ENCODE data around the gene CBLB.

The CBLB gene

GRCh38 chr3:105767216-105767615 lies 101.6 kb downstream of the CBLB start:
- no peak overlapping the region for H3K4ac ChIP-seq (ENCODE audit: low read length)
- no peak overlapping the region for H2BK120ac ChIP-seq (ENCODE audit: low read depth, low read length)
- H3K79me1 ChIP-seq (ENCODE audit: low read depth, low read length): no peaks in the 10 kb centered on the region
- no peak overlapping the region for H3K18ac ChIP-seq (ENCODE audit: low read length)
- H4K8ac ChIP-seq (ENCODE audit: low read depth, low read length): no peak overlapping the region
- WGBS, 2 donors (ENCODE audit: extremely low coverage in 2 of 2, insufficient read length in 2 of 2, insufficient replicate concordance in 1 of 2): no CpG with 5 or more reads among the region's 3 CpGs
- H3K14ac ChIP-seq (ENCODE audit: low read length): no peak overlapping the region
- H3K27me3 ChIP-seq (ENCODE audit: control insufficient read depth in 3 of 3, insufficient read depth in 3 of 3, low read depth in 1 of 3, low read length in 3 of 3): no peaks in the 10 kb centered on the region
- H3K23ac ChIP-seq (ENCODE audit: low read depth, low read length, poor library complexity): no peak overlapping the region
- no peak overlapping the region for H4K91ac ChIP-seq (ENCODE audit: low read depth, low read length, poor library complexity)
- H3K4me2 ChIP-seq (ENCODE audit: insufficient read depth, low read length, poor library complexity, severe bottlenecking): no peak overlapping the region
- H3K9ac ChIP-seq (ENCODE audit: low read depth, low read length, poor library complexity): no peak overlapping the region
- no peak overlapping the region for H2BK12ac ChIP-seq (ENCODE audit: low read length)
- peaks cover 6 to 18% of the 10 kb centered on the region in 2 donors for H3K9me3 ChIP-seq (replicated peaks in 1 of 2; ENCODE audit: control insufficient read depth in 2 of 2, insufficient read depth in 1 of 2, low read depth in 1 of 2, low read length in 2 of 2)
- no peak for DNase-seq (ENCODE audit: low spot score)
- no peak overlapping the region for H2BK15ac ChIP-seq (ENCODE audit: low read length)
- H2AFZ ChIP-seq (ENCODE audit: low read length): no peak overlapping the region
- no peak overlapping the region for H3K4me3 ChIP-seq (ENCODE audit: low read length in 2 of 2)
- H3K27ac ChIP-seq (replicated peaks; ENCODE audit: low read length): no peak overlapping the region
- peaks cover 2 to 4% of the 10 kb centered on the region in 2 donors for H3K4me1 ChIP-seq (ENCODE audit: control insufficient read depth in 2 of 2, insufficient read depth in 1 of 2, low read depth in 1 of 2, low read length in 2 of 2)
- no peak overlapping the region for H2AK5ac ChIP-seq (ENCODE audit: low read depth, low read length)
- no peak overlapping the region for H2BK5ac ChIP-seq (ENCODE audit: low read length)
- peaks cover 2 to 7% of the 10 kb centered on the region in 2 donors for H3K36me3 ChIP-seq (replicated peaks in 1 of 2; ENCODE audit: control insufficient read depth in 2 of 2, insufficient read depth in 2 of 2, low read length in 2 of 2)

GRCh38 chr3:105765308-105765639 lies 103.5 kb downstream of the CBLB start:
- Histone ChIP-seq H2BK12ac (ENCODE audit: low read length) (no peak overlapping the region), H3K9ac (ENCODE audit: low read depth, low read length, poor library complexity) (no peak overlapping the region), H3K4me1 (ENCODE audit: control insufficient read depth in 2 of 2, insufficient read depth in 1 of 2, low read depth in 1 of 2, low read length in 2 of 2) (peaks cover 2 to 4% of the 10 kb centered on the region in 2 donors), H3K79me1 (ENCODE audit: low read depth, low read length) (no peaks in the 10 kb centered on the region), H3K27ac (replicated peaks; ENCODE audit: low read length) (no peak overlapping the region), H4K91ac (ENCODE audit: low read depth, low read length, poor library complexity) (no peak overlapping the region), H3K4ac (ENCODE audit: low read length) (no peak overlapping the region), H2AFZ (ENCODE audit: low read length) (no peak overlapping the region), H3K4me2 (ENCODE audit: insufficient read depth, low read length, poor library complexity, severe bottlenecking) (no peak overlapping the region), H3K27me3 (ENCODE audit: control insufficient read depth in 3 of 3, insufficient read depth in 3 of 3, low read depth in 1 of 3, low read length in 3 of 3) (no peaks in the 10 kb centered on the region), H2AK5ac (ENCODE audit: low read depth, low read length) (no peak overlapping the region), H3K9me3 (replicated peaks in 1 of 2; ENCODE audit: control insufficient read depth in 2 of 2, insufficient read depth in 1 of 2, low read depth in 1 of 2, low read length in 2 of 2) (peaks cover 6 to 26% of the 10 kb centered on the region in 2 donors), H3K36me3 (replicated peaks in 1 of 2; ENCODE audit: control insufficient read depth in 2 of 2, insufficient read depth in 2 of 2, low read length in 2 of 2) (peaks cover 2 to 7% of the 10 kb centered on the region in 2 donors), H3K4me3 (ENCODE audit: low read length in 2 of 2) (no peak overlapping the region), H2BK15ac (ENCODE audit: low read length) (no peak overlapping the region), H2BK5ac (ENCODE audit: low read length) (no peak overlapping the region), H3K23ac (ENCODE audit: low read depth, low read length, poor library complexity) (no peak overlapping the region), H3K14ac (ENCODE audit: low read length) (no peak overlapping the region), H2BK120ac (ENCODE audit: low read depth, low read length) (no peak overlapping the region), H4K8ac (ENCODE audit: low read depth, low read length) (no peak overlapping the region), H3K18ac (ENCODE audit: low read length) (no peak overlapping the region)
- DNase-seq (ENCODE audit: low spot score): no peak

- peaks cover 2 to 9% of the 10 kb centered on the region in 2 donors for H3K36me3 ChIP-seq (replicated peaks in 1 of 2; ENCODE audit: control insufficient read depth in 2 of 2, insufficient read depth in 2 of 2, low read length in 2 of 2)
- H3K4me3 ChIP-seq (ENCODE audit: low read length in 2 of 2): no peak overlapping the region
- no peak overlapping the region for H2BK15ac ChIP-seq (ENCODE audit: low read length)
- H3K9me3 ChIP-seq (replicated peaks in 1 of 2; ENCODE audit: control insufficient read depth in 2 of 2, insufficient read depth in 1 of 2, low read depth in 1 of 2, low read length in 2 of 2): peaks cover 7 to 28% of the 10 kb centered on the region in 2 donors
- WGBS, 2 donors (ENCODE audit: extremely low coverage in 2 of 2, insufficient read length in 2 of 2, insufficient replicate concordance in 1 of 2): no CpG with 5 or more reads among the region's 2 CpGs
- H2AK5ac ChIP-seq (ENCODE audit: low read depth, low read length): no peak overlapping the region
- no peak overlapping the region for H3K27ac ChIP-seq (replicated peaks; ENCODE audit: low read length)
- H3K79me1 ChIP-seq (ENCODE audit: low read depth, low read length): peaks cover 1% of the 10 kb centered on the region
- H4K91ac ChIP-seq (ENCODE audit: low read depth, low read length, poor library complexity): no peak overlapping the region
- H3K9ac ChIP-seq (ENCODE audit: low read depth, low read length, poor library complexity): no peak overlapping the region
- H3K23ac ChIP-seq (ENCODE audit: low read depth, low read length, poor library complexity): no peak overlapping the region
- no peak overlapping the region for H2BK12ac ChIP-seq (ENCODE audit: low read length)
- H3K14ac ChIP-seq (ENCODE audit: low read length): no peak overlapping the region
- DNase-seq (ENCODE audit: low spot score): no peak
- H3K4me1 ChIP-seq (ENCODE audit: control insufficient read depth in 2 of 2, insufficient read depth in 1 of 2, low read depth in 1 of 2, low read length in 2 of 2): peaks cover 2 to 4% of the 10 kb centered on the region in 2 donors
- no peak overlapping the region for H2AFZ ChIP-seq (ENCODE audit: low read length)
- no peak overlapping the region for H2BK5ac ChIP-seq (ENCODE audit: low read length)
- H3K4me2 ChIP-seq (ENCODE audit: insufficient read depth, low read length, poor library complexity, severe bottlenecking): no peak overlapping the region
- no peaks in the 10 kb centered on the region for H3K27me3 ChIP-seq (ENCODE audit: control insufficient read depth in 3 of 3, insufficient read depth in 3 of 3, low read depth in 1 of 3, low read length in 3 of 3)
- no peak overlapping the region for H3K18ac ChIP-seq (ENCODE audit: low read length)
- H3K4ac ChIP-seq (ENCODE audit: low read length): no peak overlapping the region
- no peak overlapping the region for H4K8ac ChIP-seq (ENCODE audit: low read depth, low read length)
- no peak overlapping the region for H2BK120ac ChIP-seq (ENCODE audit: low read depth, low read length)
Observed at GRCh38 chr3:105764378-105765307, 104.2 kb downstream of the CBLB start.

GRCh38 chr3:105763659-105764036 lies 105.2 kb downstream of the CBLB start:
- H3K9ac ChIP-seq (ENCODE audit: low read depth, low read length, poor library complexity): no peak overlapping the region
- no peak overlapping the region for H4K91ac ChIP-seq (ENCODE audit: low read depth, low read length, poor library complexity)
- no peak overlapping the region for H3K23ac ChIP-seq (ENCODE audit: low read depth, low read length, poor library complexity)
- no peak for DNase-seq (ENCODE audit: low spot score)
- no peak overlapping the region for H2AK5ac ChIP-seq (ENCODE audit: low read depth, low read length)
- no peak overlapping the region for H2BK120ac ChIP-seq (ENCODE audit: low read depth, low read length)
- no peak overlapping the region for H3K18ac ChIP-seq (ENCODE audit: low read length)
- no peak overlapping the region for H2BK5ac ChIP-seq (ENCODE audit: low read length)
- H2BK15ac ChIP-seq (ENCODE audit: low read length): no peak overlapping the region
- H3K4me3 ChIP-seq (ENCODE audit: low read length in 2 of 2): no peak overlapping the region
- peaks cover 2 to 4% of the 10 kb centered on the region in 2 donors for H3K4me1 ChIP-seq (ENCODE audit: control insufficient read depth in 2 of 2, insufficient read depth in 1 of 2, low read depth in 1 of 2, low read length in 2 of 2)
- no peak overlapping the region for H2BK12ac ChIP-seq (ENCODE audit: low read length)
- H4K8ac ChIP-seq (ENCODE audit: low read depth, low read length): no peak overlapping the region
- peaks cover 3% of the 10 kb centered on the region for H3K79me1 ChIP-seq (ENCODE audit: low read depth, low read length)
- no peak overlapping the region for H2AFZ ChIP-seq (ENCODE audit: low read length)
- H3K4me2 ChIP-seq (ENCODE audit: insufficient read depth, low read length, poor library complexity, severe bottlenecking): no peak overlapping the region
- peaks cover 11 to 38% of the 10 kb centered on the region in 2 donors for H3K9me3 ChIP-seq (replicated peaks in 1 of 2; ENCODE audit: control insufficient read depth in 2 of 2, insufficient read depth in 1 of 2, low read depth in 1 of 2, low read length in 2 of 2)
- peaks cover 2 to 19% of the 10 kb centered on the region in 2 donors for H3K36me3 ChIP-seq (replicated peaks in 1 of 2; ENCODE audit: control insufficient read depth in 2 of 2, insufficient read depth in 2 of 2, low read length in 2 of 2)
- H3K27me3 ChIP-seq (ENCODE audit: control insufficient read depth in 3 of 3, insufficient read depth in 3 of 3, low read depth in 1 of 3, low read length in 3 of 3): no peaks in the 10 kb centered on the region
- no peak overlapping the region for H3K14ac ChIP-seq (ENCODE audit: low read length)
- no peak overlapping the region for H3K27ac ChIP-seq (replicated peaks; ENCODE audit: low read length)
- H3K4ac ChIP-seq (ENCODE audit: low read length): no peak overlapping the region
